CD4-positive, alpha-beta T cell (primary cell): ENCODE data around the gene STK32C. TPM values are rescaled to one million over a fixed set of nuclear protein-coding genes. Genes with fewer than 3 reads are reported as not detected.

Experiments used
- ATAC-seq: fragments of 200-7000 bp; cut with Tn5 transposase; one replicate; pipeline ENCODE4 v1.10.0; 2022; ENCODE audit warnings: mild to moderate bottlenecking; ENCODE audit not compliant: poor library complexity
- CTCF ChIA-PET: fragments of 350-600 bp; sonication (Branson Sonifier 250); formaldehyde crosslinking; loops from one replicate; lab custom pipeline; 2021; ENCODE audit warnings: antibody characterized with exemption, inconsistent platforms; lab: Charles Lee
- POLR2A ChIA-PET: fragments of 350-600 bp; sonication (Branson Sonifier 250); formaldehyde crosslinking; loops from one replicate; lab custom pipeline; 2021; ENCODE audit warnings: antibody characterized with exemption, inconsistent platforms; lab: Charles Lee
- DNase-seq, 14 experiments: peaks; one replicate each; pipeline ENCODE4 v3.0.0-alpha.2; 2013 to 2020; ENCODE audit warnings: mixed read lengths in 2 of 14
- H3K27ac ChIP-seq, 2 donors: one replicate each; pipeline versions ENCODE4 v1.5.1 to v1.7.0; 2013; ENCODE audit warnings: low read length in 2 of 2, low read depth in 1 of 2, mild to moderate bottlenecking in 1 of 2
- H3K27me3 ChIP-seq, 2 experiments: 1 replicate in 1 of 2; 2 replicates in 1 of 2; pipeline versions ENCODE4 v1.6.1 to v1.7.0; 2013; ENCODE audit warnings: low read length in 2 of 2, control low read depth in 1 of 2, mild to moderate bottlenecking in 1 of 2, moderate library complexity in 1 of 2; ENCODE audit not compliant: insufficient read depth in 2 of 2, control insufficient read depth in 1 of 2
- H3K36me3 ChIP-seq: one replicate; pipeline ENCODE4 v1.6.1; 2013; ENCODE audit warnings: low read length, control low read depth; ENCODE audit not compliant: insufficient read depth
- H3K4me1 ChIP-seq: one replicate; pipeline ENCODE4 v1.6.1; 2013; ENCODE audit warnings: low read length, control low read depth; ENCODE audit not compliant: insufficient read depth
- H3K4me3 ChIP-seq: one replicate; pipeline ENCODE4 v1.5.1; 2013; ENCODE audit warnings: mild to moderate bottlenecking, low read length, moderate library complexity
- H3K9me3 ChIP-seq, 2 experiments: 1 replicate in 1 of 2; 2 replicates in 1 of 2; pipeline versions ENCODE4 v1.6.1 to v1.7.0; 2013; ENCODE audit warnings: low read length in 2 of 2, mild to moderate bottlenecking in 2 of 2, control low read depth in 1 of 2, moderate library complexity in 1 of 2; ENCODE audit not compliant: control insufficient read depth in 1 of 2, insufficient read depth in 1 of 2
- H3K27ac Mint-ChIP-seq: one replicate; pipeline ENCODE4 v1.8.0; 2020; ENCODE audit warnings: mixed read lengths
- H3K27me3 Mint-ChIP-seq: one replicate; pipeline ENCODE4 v1.8.0; 2021; ENCODE audit warnings: mixed read lengths
- H3K36me3 Mint-ChIP-seq: one replicate; pipeline ENCODE4 v1.8.0; 2021; ENCODE audit warnings: low read depth, mixed read lengths
- H3K4me1 Mint-ChIP-seq: one replicate; pipeline ENCODE4 v1.8.0; 2021; ENCODE audit warnings: low read depth, mixed read lengths
- H3K4me3 Mint-ChIP-seq: one replicate; pipeline ENCODE4 v1.8.0; 2020; ENCODE audit warnings: mild to moderate bottlenecking, mixed read lengths
- H3K9me3 Mint-ChIP-seq: one replicate; pipeline ENCODE4 v1.8.0; 2020; ENCODE audit warnings: mixed read lengths
- CTCF ChIP-seq: fragments of 200-600 bp; IDR thresholded peaks from one replicate; pipeline ENCODE4 v1.8.0; 2022; ENCODE audit warnings: antibody characterized with exemption, mild to moderate bottlenecking
- intact Hi-C, 2 experiments: fragments of 100-400 bp; cut with DNase I in 1 of 2; cut with micrococcal nuclease in 1 of 2; formaldehyde crosslinking; loops; one replicate each; pipeline versions ENCODE4 v1.15.1 to v1.9.0; 2023 to 2025; cut with DNase I, micrococcal nuclease
- total RNA-seq, 174 experiments: library from RNA in 2 of 174; stranded (reverse) in 2 of 174; gene quantifications; one replicate each; pipeline ENCODE4 v1.2.3 and lab custom pipeline; 2021 to 2026

Gene STK32C
- total RNA-seq, 2 experiments from 2014 or later, result 4.9 to 5.2 TPM

- H3K27ac Mint-ChIP-seq, result no peak overlapping the region
- H3K9me3 Mint-ChIP-seq, result no peaks in the 10 kb centered on the region
- no peaks in the 10 kb centered on the region for H3K36me3 Mint-ChIP-seq
- no peak for TF ChIP-seq CTCF
- Histone ChIP-seq H3K9me3 (peaks cover 0 to 2% of the 10 kb centered on the region in 2 experiments), H3K4me1 (no peaks in the 10 kb centered on the region), H3K36me3 (no peaks in the 10 kb centered on the region), H3K27ac (no peak overlapping the region), H3K4me3 (no peak overlapping the region), H3K27me3 (no peaks in the 10 kb centered on the region)
- CTCF ChIA-PET, result no interaction called here
- POLR2A ChIA-PET, result no interaction called here
- H3K27me3 Mint-ChIP-seq, result no peaks in the 10 kb centered on the region
- intact Hi-C loops, result no loop called here
- ATAC-seq (no peak), DNase-seq (no peak)
- no peak overlapping the region for H3K4me3 Mint-ChIP-seq
- H3K4me1 Mint-ChIP-seq, result no peaks in the 10 kb centered on the region
Observed at GRCh38 chr10:132273966-132274365, 33.8 kb downstream of the STK32C start.

- intact Hi-C loops, result no loop called here
- DNase-seq (no peak), ATAC-seq (no peak)
- Mint-ChIP-seq H3K4me1 (no peaks in the 10 kb centered on the region), H3K27ac (no peak overlapping the region), H3K36me3 (no peaks in the 10 kb centered on the region), H3K9me3 (no peaks in the 10 kb centered on the region), H3K4me3 (no peak overlapping the region), H3K27me3 (no peaks in the 10 kb centered on the region)
- TF ChIP-seq CTCF, result no peak
- H3K27ac ChIP-seq, result no peak overlapping the region
- H3K36me3 ChIP-seq, result no peaks in the 10 kb centered on the region
- CTCF ChIA-PET, result no interaction called here
- POLR2A ChIA-PET, result no interaction called here
- H3K27me3 ChIP-seq, result no peaks in the 10 kb centered on the region
- H3K4me1 ChIP-seq, result no peaks in the 10 kb centered on the region
- no peak overlapping the region for H3K4me3 ChIP-seq
- H3K9me3 ChIP-seq, result peaks cover 0 to 4% of the 10 kb centered on the region in 2 experiments
Observed at GRCh38 chr10:132273304-132273944, 34.3 kb downstream of the STK32C start.

GRCh38 chr10:132272231-132272971 lies 35.3 kb downstream of the STK32C start:
- Histone ChIP-seq H3K27me3 (no peaks in the 10 kb centered on the region), H3K36me3 (no peaks in the 10 kb centered on the region), H3K9me3 (peaks cover 0 to 4% of the 10 kb centered on the region in 2 experiments), H3K4me1 (no peaks in the 10 kb centered on the region), H3K4me3 (no peak overlapping the region), H3K27ac (no peak overlapping the region)
- intact Hi-C loops, result no loop called here
- ChIA-PET CTCF (no interaction called here), POLR2A (no interaction called here)
- Mint-ChIP-seq H3K4me1 (peaks cover 1% of the 10 kb centered on the region), H3K4me3 (no peak overlapping the region), H3K9me3 (no peaks in the 10 kb centered on the region), H3K36me3 (no peaks in the 10 kb centered on the region), H3K27ac (no peak overlapping the region), H3K27me3 (no peaks in the 10 kb centered on the region)
- no peak for TF ChIP-seq CTCF
- ATAC-seq, result no peak
- DNase-seq, result no peak
